Epithelial cell of prostate (primary cell): ENCODE measurements around the gene HDAC4.

Source experiments
- DNase-seq: peaks from one replicate; pipeline ENCODE4 v3.0.0-alpha.2; 2011; ENCODE audit warnings: low read depth, low spot score
- H3K27ac ChIP-seq: fragments of 450-650 bp; 2 replicates; pipeline ENCODE4 v1.5.1; 2017; ENCODE audit warnings: mild to moderate bottlenecking

HDAC4 gene

GRCh38 chr2:239312741-239313667 lies 87.8 kb downstream of the HDAC4 start:
- no peak for DNase-seq
- no peak overlapping the region for H3K27ac ChIP-seq

DNA sequence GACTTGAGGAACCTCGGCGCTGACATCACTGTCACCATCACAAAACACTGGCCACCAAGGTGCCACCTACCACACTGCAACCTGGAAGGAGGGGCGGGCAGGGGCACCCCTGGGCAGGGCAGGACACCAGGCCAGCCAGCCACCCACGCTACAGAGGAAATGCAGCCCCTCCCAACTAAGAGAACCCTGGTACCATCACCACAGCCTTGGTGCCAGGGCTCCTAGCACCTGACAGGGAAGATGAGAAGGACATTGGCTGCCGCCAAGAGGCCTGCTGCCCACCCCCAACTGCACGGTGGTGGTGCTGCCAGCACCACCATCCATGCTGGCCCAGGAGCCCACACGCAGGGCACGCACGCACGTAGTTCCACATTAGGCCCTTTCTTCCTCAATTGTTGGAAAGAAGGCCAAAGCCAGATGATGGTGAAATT lies 88.7 kb downstream of the HDAC4 start:
- no peak overlapping the region for H3K27ac ChIP-seq
- DNase-seq, result no peak

DNA sequence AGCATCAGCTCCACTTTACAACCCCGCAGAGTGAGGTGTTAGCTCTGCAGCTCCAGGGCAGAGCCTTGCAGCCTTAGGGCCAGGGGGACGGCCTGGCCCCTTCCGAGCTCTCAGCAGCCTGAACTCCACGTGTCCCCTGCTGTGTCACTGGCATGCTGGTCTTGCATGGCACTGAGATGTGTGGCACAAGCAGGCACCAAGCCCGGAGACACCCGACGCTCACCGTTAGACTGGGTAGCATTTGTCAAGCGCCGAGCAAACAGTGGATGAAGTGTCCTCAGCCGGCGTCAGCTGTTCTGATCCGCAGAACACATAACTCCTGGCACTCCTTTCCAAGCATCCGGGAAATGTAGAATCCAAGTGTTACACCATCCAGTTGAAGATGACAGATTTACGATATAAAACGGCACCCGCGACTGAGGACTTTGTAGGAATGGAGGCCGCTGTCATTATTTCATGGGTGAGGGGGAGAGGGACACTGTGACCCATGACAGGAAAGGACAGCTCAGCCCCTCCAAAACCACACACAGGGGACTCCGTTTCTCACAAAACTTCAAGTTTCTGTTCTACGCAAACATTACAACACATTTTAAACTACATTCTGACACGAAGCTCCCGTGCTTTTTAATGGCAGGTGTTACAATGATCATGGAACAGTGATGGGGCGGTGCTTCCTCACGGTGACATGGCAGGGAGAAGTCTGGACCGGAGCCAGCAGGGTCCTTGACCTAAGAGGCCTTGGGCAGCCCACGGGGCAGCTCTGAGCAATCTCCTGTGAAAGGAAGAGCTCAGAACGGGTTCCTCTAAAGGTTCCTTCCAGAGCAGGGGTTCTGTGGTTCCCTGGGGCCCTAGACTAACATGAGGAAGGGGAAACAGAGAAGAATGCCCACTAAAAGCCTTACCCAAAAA lies 89.4 kb downstream of the HDAC4 start:
- no peak for DNase-seq
- H3K27ac ChIP-seq, result no peak overlapping the region

DNA sequence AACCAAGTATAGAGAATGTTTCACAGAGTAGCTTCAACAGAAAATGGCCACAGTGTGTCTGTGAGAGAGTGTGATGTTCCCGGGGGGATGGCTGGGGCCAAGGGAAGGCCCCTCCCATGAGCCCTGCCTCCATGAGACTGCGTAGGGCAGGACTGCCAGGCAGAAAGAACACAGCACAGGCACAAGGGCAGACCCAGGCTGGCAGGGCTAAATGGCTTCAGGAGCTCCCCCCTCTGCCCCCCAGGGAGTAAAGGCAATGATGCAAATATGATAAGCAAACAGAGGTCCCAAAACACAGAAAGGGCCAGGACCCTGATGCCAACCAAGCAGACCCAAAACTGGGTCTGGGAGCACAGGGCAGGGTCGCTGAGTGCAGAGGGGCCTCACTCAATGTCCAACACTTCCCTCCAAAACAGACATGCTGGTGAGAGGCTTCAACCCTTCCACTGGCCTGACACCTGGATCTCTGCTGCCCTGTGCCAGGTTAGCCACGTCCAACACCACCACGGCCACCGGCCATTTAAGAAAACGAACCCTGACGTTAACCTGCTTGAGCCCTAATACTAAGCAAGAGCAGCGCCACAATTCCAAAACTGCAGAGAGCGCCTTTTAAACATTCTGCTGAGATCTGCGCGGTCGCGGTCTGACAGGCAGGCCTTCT lies 90.3 kb downstream of the HDAC4 start:
- DNase-seq, result no peak
- no peak overlapping the region for H3K27ac ChIP-seq

GRCh38 chr2:239309398-239310245 lies 91.2 kb downstream of the HDAC4 start:
- DNase-seq, result no peak
- no peak overlapping the region for H3K27ac ChIP-seq

GRCh38 chr2:239308661-239309397 lies 92.0 kb downstream of the HDAC4 start:
- H3K27ac ChIP-seq, result no peak overlapping the region
- no peak for DNase-seq

DNA sequence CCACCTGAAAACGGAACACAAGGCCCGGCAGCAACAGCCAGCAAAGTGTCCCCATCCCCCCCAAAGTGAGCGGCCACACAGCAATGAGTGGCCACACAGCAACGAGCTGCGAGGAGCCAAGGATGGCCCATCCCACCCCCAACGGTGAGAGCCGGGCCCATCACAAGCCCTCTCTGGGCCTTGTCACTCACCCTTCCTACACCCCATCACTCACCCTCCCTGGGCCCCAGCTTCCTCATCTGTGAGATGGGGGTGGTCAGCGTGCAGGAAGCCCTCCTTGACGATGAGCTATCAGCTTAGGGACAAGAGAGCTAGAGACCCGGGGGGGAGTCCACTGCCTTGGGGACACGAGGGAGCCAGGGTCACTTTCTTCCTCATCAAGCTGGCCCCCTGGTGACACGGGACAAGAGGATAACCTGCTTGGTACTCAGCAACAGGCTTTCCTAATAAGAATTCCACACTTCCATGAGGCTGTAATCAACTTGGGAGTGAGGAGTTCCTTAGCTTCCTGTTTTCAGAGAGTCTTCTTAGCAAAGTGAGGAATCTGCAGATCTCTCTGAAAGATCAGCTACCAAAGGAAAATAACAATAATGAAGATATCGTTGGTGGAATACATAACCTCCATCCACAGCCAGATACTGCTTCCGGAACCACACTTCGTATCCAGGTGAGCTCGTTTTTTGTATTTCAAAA lies 92.8 kb downstream of the HDAC4 start:
- no peak overlapping the region for H3K27ac ChIP-seq
- no peak for DNase-seq

DNA sequence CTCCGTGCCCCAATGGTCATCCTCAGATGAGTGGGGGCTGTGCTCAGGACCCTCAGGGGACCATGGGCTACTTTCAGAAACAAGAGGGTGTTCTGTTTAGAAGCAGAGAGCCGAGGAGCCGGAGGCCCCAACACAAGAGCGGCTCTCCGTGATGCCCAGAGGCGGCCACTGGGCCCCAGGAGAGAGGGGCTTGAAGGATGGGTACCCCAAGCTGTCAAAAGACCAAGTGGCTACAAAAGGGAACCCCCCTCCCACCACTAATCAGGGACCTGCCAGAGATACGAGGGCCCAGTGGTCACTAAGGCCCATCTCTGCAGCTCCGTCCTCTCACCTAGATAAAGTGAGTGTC lies 93.6 kb downstream of the HDAC4 start:
- DNase-seq, result no peak

GRCh38 chr2:239306274-239307220 lies 94.3 kb downstream of the HDAC4 start:
- DNase-seq, result no peak
- no peak overlapping the region for H3K27ac ChIP-seq

More for the DNA sequence above, 93.6 kb downstream of the HDAC4 start:
- no peak overlapping the region for H3K27ac ChIP-seq

GRCh38 chr2:239305771-239306170 lies 95.0 kb downstream of the HDAC4 start:
- H3K27ac ChIP-seq, result no peak overlapping the region
- DNase-seq, result no peak

- H3K27ac ChIP-seq, result no peak overlapping the region
- no peak for DNase-seq
These were observed 95.6 kb downstream of the HDAC4 start for GRCh38 chr2:239305222-239305575.

GRCh38 chr2:239304533-239305221 lies 96.1 kb downstream of the HDAC4 start:
- H3K27ac ChIP-seq, result no peak overlapping the region
- DNase-seq, result no peak

DNA sequence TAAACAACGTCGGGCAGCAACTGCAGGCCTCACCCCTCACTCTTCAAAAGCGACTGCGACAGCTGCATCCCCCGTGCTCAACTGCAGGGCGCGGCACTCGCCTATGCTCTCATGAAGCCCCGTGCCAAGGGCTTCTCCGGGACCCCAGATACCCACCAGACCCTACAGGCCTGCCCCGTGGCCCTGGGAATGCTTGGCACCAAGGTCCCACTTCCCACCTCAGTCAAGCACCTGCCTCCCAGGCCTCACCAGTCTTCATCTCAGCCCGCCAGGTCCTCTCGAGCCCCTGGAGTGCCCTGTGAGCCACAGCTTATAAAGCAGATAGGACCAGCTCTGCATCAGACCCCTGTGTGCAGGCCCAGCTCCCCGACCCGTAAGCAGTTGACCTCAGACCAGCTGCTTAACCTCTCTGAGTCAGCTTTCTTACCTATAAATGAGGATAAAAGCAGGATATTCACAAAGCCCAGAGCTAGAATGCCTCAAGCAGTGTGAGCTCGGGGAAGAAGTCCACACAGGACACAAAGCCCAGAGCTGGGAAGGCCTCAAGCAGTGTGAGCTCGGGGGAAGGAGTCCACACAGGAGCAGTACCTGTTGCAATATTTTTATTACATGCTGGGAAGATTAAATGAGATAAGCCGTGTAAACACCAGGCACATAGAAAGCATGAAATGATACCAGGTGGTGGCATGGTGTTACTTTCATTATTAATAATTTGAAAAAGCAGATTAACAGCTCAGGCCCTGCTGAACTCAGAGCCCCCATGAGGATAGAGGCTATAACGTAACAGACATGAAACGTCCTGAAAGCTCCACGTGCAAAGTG lies 96.9 kb downstream of the HDAC4 start:
- H3K27ac ChIP-seq, result no peak overlapping the region
- DNase-seq, result no peak

- no peak overlapping the region for H3K27ac ChIP-seq
- no peak for DNase-seq
These were observed 97.8 kb downstream of the HDAC4 start for GRCh38 chr2:239302808-239303557.

DNA sequence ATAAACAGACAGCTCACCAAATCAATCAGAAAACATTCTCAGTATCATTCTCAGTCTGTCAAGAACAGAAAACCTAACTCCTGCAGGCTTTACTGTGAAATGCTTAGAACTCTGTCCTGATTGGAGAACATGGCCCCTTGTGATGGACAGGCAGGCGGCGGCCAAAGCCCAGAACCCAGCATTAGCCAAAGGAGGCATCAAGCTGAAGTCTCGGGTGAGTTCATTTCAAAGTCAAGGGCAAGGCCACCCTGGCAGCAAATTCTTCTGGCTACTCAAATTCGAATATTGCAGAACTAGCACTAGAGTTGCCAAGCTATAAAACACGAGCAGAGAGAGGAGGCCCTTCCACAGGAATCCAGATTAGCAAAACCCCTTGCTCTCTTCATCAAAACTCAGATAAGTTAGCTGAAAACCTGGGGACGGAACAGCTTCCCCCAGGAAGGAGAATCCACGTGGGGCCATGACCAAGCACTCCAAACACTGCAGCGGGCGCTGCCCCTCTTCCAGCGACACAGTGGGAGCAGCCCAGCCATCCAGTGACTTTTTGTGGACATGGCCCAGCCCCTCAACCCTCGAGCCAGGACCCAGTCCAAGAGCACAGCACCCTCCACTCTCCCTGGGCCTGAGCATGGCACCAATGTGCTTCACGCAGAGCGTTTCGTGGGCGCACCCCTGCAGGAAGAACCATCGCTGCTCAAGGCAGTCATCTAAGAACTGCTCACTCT lies 98.6 kb downstream of the HDAC4 start:
- no peak for DNase-seq
- H3K27ac ChIP-seq, result no peak overlapping the region
